Skin epidermis (tissue), 12 donors: Measurements from ENCODE around the gene TMEM164.

Source experiments
- H3K27ac ChIP-seq, 21 experiments: fragments of 200-600 bp; sonication (generic) in 11 of 21; one replicate each; pipeline ENCODE4 v1.5.0; 2020; ENCODE audit warnings: mild to moderate bottlenecking in 3 of 21, inconsistent platforms in 2 of 21, moderate library complexity in 2 of 21
- H3K4me3 ChIP-seq, 7 experiments: fragments of 200-600 bp; sonication (generic) in 2 of 7; one replicate each; pipeline ENCODE4 v1.5.0; 2020; ENCODE audit warnings: inconsistent platforms in 2 of 7, mild to moderate bottlenecking in 2 of 7, moderate library complexity in 1 of 7

Gene TMEM164

DNA sequence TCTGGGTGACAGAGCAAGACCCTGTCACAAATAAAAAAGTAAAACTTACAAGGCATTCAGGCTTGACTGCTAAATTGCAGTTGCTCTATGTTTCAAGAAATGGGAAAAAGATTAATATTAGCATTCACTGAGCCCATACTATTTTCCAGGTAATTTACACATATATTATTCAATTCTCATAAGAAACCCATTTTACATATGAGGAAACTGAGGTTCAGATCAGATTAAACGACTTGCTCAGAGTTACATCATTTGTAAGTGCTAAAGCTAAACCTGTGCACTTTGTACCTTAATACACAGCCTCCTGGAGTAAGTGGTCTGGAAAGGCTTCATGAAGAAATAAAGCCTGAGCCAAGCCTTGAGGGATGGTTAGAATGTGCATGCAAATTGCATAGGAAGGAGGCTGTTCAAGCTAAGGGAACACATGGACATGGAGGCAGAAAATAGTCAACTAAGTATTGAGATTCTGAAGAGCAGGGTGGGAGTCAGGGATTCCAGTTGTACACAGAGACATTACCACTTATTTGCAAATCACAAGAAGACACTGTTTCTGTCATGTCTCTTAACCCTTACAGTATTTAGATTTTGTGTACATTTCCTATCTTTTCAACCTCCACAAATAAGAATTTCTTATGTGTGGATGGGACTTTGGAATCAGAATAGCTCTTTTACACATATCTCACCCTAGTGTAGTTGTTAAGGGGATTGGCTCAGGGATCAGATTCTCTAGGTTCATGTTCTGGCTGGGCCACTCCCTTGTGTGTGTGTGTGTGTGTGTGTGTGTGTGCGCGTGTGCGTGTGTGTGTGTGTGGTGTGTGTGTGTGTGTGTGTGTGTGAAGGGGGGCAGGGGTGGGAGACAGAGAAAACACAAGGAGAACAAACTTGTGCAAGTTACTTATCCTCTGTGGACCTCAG is 113.4 kb downstream of the TMEM164 start:
- no peak overlapping the region for H3K27ac ChIP-seq

DNA sequence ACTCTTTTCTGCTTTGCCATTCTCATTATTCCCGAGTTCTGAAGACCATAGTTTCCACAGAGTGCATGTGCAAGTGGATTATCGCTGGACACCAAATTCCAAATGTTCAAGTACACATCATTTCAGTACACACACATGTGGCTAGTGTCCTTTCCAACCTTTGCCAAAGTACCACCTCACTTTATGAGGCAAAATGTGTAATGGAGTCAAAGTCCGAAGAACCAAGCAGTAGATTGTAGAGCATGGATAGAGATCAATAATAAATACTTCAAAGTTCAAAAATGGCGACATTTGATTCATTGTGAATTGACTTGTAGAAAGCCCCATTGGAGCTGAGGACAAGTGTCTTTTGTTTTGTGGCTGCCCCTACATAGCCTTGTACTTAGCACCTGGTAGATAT is 115.6 kb downstream of the TMEM164 start:
- no peak overlapping the region for H3K27ac ChIP-seq

More for the DNA sequence above, 113.4 kb downstream of the TMEM164 start:
- H3K4me3 ChIP-seq, result no peak overlapping the region

GRCh38 chrX:110119480-110119879 is 116.6 kb downstream of the TMEM164 start:
- H3K4me3 ChIP-seq, result no peak overlapping the region
- H3K27ac ChIP-seq, result no peak overlapping the region

More for the DNA sequence above, 115.6 kb downstream of the TMEM164 start:
- no peak overlapping the region for H3K4me3 ChIP-seq

DNA sequence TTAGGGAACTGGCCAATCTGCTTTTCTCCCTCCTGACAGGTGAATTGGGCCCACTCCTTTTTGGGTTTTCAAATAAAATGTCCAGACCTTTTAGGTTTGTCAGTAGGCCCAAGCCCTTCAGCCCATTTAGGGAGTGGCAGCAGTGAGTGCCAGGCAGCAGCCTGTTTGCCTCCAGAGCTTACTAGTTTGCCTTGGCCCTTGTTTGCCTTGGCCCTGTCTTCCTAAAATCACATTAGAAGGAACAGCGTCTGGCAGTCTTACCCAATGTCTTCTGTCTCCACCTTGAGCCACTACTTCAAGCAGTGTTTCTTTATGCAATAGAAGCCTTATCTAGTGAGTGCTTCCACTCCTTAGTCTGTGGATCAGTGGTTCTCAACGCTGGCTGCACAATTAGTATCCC is 117.1 kb downstream of the TMEM164 start:
- H3K4me3 ChIP-seq, result no peak overlapping the region
- H3K27ac ChIP-seq, result no peak overlapping the region

GRCh38 chrX:110123331-110123782 is 120.4 kb downstream of the TMEM164 start:
- Histone ChIP-seq H3K4me3 (no peak overlapping the region), H3K27ac (no peak overlapping the region)

DNA sequence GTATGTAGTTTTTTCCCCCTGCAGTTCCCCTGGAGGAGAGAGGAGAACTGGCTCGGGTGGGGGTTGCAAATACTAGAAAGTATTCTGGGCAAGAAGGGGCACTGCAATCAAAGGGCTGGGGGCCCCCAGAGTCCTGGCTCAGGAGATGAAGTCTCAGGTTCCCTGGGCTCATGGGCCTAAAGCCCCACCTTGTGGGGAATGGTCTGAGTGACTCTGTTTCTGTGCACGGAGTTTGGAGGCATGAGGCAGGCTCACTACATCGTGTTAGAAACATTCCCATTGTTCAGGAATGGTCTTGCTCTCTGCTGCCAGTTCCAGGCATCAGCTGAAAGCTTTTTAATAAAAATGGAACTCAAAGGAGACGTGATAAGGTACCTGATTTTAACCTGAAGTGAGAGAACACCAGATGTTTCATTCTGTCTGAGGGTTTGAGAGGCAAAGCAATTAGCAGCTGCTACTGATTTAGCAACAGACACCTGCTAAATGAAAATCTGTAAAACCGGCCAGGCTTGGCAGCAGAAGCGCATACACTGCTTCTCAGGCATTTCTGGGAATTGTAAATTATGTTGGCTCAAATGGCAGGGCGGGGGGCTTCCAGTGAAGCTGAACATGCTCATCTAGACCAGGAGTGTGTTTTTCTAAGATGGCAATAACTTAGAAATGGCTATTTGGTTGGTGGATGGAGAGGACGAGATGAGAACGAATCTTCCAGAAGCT is 122.7 kb downstream of the TMEM164 start:
- no peak overlapping the region for H3K4me3 ChIP-seq
- no peak overlapping the region for H3K27ac ChIP-seq

GRCh38 chrX:110131031-110131430 is 128.1 kb downstream of the TMEM164 start:
- no peak overlapping the region for H3K4me3 ChIP-seq
- H3K27ac ChIP-seq, result no peak overlapping the region

DNA sequence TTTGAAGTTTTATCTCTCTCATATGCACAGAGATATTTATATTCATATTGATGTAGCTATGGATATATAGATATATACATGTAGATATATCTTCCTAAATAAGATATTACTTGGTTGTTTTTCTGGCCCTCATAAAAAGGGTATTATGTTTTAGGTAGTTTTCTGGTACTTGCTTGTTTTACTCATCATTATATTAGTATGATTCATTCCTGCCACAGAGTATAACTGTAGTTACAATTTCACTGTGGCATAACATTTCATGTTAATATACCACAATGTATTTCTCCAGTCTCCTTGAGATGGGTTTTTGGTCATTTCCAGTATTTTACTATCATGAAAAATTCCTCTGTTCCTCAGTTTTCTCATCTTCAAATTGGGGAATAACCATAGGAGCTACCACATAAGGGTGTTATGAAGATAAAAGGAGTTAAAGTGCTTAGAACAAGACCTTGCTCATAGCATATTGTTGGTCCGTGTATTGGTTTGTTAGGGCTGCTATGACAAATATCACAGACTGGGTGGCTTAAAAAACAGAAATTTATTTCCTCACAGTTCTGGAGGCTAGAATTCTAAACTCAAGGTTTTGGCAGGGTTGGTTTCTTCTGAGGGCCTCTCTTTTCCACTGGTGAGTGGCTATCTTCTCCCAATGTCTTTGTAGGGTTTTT is 129.7 kb downstream of the TMEM164 start:
- H3K27ac ChIP-seq, result no peak overlapping the region
- H3K4me3 ChIP-seq, result no peak overlapping the region

DNA sequence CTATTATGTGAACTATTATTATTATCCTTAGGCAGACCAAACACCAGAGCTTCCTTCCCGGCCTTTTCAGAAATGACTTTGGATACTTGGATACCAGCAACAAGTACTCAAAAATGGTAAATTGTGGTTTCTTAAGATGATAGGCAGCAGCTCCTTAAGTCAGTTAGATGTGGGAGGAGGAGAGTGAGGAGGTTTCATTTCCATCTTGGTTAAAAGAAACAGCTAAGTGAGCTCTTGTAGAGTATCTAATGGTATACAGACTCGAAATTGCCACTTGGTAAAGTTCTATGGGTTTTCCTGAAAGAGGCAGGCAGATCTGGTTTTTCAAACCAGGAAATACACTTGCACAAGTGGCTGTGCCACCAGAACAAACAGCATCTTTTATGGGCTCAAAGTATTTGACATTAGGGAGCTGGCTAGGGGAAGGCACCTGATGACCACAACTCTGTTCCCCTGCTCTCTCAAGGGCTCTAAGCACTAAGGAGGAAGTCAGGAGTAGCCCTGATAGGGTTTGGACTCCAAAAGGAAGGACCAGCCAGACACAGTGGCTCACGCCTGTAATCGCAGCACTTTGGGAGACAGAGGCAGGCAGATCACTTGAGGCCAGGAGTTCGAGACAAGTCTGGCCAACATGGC is 130.9 kb downstream of the TMEM164 start:
- Histone ChIP-seq H3K27ac (no peak overlapping the region), H3K4me3 (no peak overlapping the region)

GRCh38 chrX:110135618-110136017 is 132.7 kb downstream of the TMEM164 start:
- H3K4me3 ChIP-seq, result no peak overlapping the region
- no peak overlapping the region for H3K27ac ChIP-seq

DNA sequence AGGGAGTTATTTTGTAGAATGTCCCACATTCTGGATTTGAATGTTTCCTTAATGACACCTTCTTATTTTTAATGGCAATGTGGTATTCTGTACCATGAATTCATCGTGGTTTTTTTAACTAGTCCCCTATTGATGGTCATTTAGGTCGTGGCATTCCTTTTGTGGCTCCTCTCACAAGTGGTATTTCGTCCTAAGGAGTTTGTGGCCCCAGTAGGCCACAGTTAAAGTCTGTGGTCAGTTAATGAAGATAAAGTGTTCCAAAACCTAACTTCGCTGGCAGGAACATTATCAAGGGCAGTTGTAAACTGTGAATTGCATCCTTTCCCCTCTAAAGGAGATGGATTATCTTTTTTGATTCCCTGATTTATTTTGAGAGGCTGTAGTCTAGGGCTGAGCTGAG is 133.2 kb downstream of the TMEM164 start:
- no peak overlapping the region for H3K27ac ChIP-seq
- no peak overlapping the region for H3K4me3 ChIP-seq

GRCh38 chrX:110138557-110138956 is 135.6 kb downstream of the TMEM164 start:
- Histone ChIP-seq H3K27ac (no peak overlapping the region), H3K4me3 (no peak overlapping the region)

DNA sequence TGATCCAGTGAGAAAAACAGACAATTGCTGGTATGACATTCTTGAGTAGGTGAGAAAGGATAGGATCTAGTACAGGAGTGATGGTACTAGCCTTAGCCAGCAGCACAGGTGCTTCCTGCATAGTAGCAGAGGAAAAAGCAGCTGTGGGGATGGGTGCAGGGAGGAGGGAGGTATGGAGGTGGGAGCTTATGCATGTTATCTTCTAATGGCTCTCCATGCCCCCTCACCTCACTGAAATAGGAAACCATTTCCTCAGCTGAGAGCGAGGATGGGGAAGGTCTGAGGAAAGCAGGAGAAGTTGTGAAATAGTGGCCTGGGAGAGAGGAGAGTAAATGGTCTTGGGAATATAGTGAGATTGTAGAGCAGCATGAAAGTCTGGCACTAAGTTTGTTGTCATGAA is 136.3 kb downstream of the TMEM164 start:
- Histone ChIP-seq H3K4me3 (no peak overlapping the region), H3K27ac (no peak overlapping the region)

DNA sequence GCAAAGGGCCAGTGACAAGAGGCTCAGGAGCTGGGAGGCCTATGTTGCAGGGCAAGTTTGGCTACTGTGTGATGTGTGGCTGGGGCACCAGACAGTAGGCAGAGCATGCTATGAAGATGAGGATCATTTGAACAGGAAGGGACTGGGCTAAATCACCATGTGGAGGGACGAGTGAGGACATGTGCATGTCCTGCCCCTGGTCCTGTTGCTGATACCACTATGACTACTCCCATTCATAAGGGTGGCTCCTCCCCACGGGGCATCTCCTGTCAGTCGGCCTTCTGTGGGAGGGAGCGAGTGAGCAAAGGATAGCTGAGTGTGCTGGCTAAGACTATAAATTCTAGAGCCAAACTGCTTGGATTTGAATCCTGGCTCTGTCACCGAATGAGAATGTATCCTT is 139.2 kb downstream of the TMEM164 start:
- no peak overlapping the region for H3K4me3 ChIP-seq
- H3K27ac ChIP-seq, result no peak overlapping the region

DNA sequence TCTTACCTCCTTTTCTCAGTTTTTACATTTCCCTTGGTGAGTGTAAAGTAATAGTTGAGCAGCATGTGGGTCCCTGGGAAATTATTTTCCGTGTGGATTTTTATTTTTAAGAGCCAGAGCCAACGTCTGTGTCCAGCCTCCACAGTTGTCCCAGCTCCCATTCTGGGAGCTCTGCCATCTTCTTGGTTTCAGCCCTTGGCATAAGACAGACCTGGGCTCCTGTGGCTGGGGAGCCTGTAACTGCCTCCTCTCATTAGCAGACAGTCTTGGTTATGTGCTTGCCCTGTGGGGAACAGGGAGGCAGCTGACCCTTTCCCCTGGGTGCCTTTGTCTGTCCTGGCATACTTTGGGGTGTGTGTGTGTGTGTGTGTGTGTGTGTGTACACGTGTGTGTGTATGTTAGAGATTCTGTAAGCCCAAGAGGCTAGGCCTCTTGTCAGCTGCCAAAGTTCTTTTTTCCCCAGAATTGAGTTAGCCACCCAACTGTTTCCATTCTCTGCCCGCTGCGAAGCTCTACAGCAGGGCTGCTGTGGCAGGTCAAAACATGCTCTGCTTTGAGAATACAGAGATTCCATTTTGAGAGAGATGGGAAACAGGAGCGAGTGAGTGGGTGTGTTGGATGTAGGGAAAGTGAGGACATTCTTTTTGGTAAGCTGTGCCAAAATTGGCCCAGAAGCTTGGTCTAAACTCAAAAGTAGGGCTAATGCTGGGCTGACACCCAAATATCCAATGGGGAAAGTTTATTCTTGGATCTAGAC is 140.7 kb downstream of the TMEM164 start:
- H3K4me3 ChIP-seq, result no peak overlapping the region
- H3K27ac ChIP-seq, result peak overlapping the region in 8 of 21 experiments; percentile 1 to 54 (median 34)

- H3K27ac ChIP-seq, result no peak overlapping the region
- no peak overlapping the region for H3K4me3 ChIP-seq
Measured at GRCh38 chrX:110145311-110145710, 142.4 kb downstream of the TMEM164 start.

GRCh38 chrX:110145854-110146253 is 142.9 kb downstream of the TMEM164 start:
- H3K4me3 ChIP-seq, result no peak overlapping the region
- no peak overlapping the region for H3K27ac ChIP-seq

DNA sequence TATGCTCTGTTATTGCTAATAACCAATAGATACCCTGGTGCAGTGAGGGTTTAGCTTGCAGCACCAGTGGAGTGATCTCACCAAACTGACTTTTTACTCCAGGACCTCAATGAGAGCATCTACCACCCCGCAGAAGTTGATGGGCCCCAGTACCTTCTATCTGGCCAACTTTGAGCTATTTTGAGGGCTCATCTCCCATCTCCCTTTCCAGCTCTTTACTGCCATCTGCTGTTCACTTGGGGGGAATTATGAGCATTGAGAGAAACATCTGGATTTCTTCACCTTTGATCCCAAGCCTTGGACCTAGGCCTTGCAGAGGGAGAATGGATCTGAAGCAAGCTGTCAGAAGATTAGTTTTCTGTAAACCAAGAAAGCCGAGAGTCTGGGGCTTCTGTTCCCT is 143.6 kb downstream of the TMEM164 start:
- no peak overlapping the region for H3K27ac ChIP-seq
- no peak overlapping the region for H3K4me3 ChIP-seq

DNA sequence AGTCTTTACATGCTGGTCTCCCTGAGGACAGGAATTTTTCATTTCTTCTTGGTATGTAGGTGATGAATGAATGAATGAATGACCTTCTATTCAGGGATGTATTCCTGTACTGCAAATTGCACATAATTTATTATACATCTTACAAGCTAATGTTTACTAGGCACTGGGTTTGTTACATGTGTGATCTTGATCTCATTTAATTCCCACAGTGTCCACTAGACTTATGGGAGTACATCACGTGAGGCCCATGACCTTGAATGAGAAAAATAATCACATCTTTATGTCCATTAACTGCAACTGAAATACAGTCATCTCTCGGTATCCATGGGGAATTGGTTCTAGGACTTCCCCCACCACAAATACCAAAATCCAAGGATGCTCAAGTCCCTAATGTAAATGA is 150.3 kb downstream of the TMEM164 start:
- no peak overlapping the region for H3K27ac ChIP-seq
- H3K4me3 ChIP-seq, result no peak overlapping the region
